ENCODE measurements around the gene MORF4L1.
"Not testable (repeated sequence)": the region's sequence is repeated elsewhere in the genome, so short reads cannot be mapped to it uniquely, and the experiment has no call there.

Gene MORF4L1

GRCh38 chr15:78902281-78903032 lies 29.8 kb downstream of the MORF4L1 start:
- not testable (repeated sequence) for DNase-seq (ENCODE audit: low read depth)

- no peak for DNase-seq (ENCODE audit: low read depth)
Measured at GRCh38 chr15:78904599-78905358, 32.1 kb downstream of the MORF4L1 start.

DNA sequence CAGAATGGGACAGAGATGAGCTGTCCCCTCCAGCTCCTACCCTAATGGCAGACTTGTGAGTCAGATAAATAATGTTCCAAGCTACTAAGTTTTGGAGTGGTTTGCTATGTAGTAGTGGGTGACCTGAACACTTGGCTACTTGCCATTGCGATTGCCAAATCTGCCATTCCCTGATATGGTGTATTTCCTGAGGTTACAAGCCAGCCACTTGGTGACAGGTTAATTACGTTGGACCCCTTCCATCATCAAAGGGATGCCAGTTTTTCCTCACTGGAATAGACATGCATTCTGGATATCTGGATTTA lies 33.6 kb downstream of the MORF4L1 start:
- no peak for DNase-seq (ENCODE audit: low read depth)

DNA sequence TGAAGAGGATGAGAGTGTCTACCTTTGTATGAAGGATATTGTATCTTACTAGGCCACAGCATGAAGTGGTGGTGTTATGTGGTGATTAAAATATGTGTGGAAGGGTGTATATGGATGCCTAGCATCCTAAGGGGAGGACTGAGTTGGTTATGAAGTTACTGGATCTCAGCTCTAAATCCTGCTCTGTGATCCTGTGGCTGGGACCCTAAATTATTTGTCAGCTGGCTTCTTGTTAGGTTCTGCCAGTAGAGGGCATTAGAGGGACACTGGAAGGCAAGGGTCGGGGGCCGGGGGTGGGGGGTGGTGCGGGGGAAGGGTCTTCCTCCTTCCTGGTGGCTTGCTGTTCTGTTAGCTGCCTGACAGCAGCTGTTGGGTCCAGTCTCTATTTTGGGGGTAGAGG lies 34.9 kb downstream of the MORF4L1 start:
- no peak for DNase-seq (ENCODE audit: low read depth)

GRCh38 chr15:78909160-78909695 lies 36.5 kb downstream of the MORF4L1 start:
- no peak for DNase-seq (ENCODE audit: low read depth)

- DNase-seq (ENCODE audit: low read depth), result no peak
Measured at GRCh38 chr15:78909791-78910228, 37.1 kb downstream of the MORF4L1 start.

- no peak for DNase-seq (ENCODE audit: low read depth)
Measured at GRCh38 chr15:78910271-78910670, 37.6 kb downstream of the MORF4L1 start.

- no peak for DNase-seq (ENCODE audit: low read depth)
Measured at GRCh38 chr15:78912316-78912715, 39.6 kb downstream of the MORF4L1 start.

GRCh38 chr15:78913012-78913411 lies 40.3 kb downstream of the MORF4L1 start:
- DNase-seq (ENCODE audit: low read depth), result no peak

DNA sequence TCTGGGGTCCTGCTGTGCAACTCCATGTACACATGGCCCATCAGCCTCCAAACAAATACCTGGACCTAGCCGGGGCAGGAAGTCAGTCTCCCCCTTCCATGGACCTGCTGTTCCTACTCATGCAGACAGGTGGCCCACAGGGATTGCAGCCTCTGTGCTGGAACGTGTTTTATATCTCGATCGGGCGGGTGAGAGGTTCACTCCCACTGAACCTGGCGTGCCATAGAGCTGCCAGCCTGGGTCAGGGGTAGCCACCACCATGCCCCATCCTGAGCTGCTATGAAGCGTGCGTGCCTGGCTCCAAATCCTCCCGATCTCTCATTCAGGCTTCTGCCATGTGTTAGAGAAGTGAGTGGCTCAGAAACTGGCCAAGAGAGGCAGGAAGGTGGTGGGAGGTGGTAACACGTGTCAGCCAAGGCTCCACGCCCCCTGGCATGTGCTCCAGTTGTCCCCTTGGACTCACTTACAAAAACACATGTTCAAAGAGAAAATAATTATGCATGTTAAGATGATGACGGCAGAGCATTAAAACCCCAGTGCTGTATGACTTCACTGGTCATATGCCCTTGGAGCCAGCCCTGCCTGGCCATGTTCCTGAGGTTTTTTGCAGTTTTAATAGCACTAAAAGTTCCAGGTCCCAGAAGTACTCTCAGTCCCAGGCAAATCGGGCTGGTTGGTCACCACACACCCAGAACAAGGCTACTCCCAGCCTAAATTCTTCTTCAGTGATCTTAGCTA lies 41.5 kb downstream of the MORF4L1 start:
- no peak for DNase-seq (ENCODE audit: low read depth)

GRCh38 chr15:78915341-78916087 lies 42.8 kb downstream of the MORF4L1 start:
- no peak for DNase-seq (ENCODE audit: low read depth)

DNA sequence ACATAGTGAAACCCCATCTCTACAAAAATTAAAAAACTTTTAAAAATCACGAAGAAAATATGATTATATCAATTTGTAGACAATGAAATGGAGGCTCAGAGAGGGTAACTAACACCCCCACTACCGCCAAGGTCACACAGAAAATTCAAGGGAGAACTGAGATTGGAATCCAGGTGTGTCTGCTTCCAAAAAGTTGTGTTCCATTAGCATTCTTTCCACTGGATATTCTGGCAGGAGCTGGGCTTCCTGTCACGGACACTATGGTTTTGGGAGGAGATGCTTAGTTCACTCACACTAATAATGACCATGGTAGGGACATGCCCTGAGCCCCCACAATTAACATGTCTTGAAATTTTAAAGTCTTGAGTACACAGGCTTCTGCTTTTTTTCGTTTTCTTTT lies 43.4 kb downstream of the MORF4L1 start:
- DNase-seq (ENCODE audit: low read depth), result no peak

DNA sequence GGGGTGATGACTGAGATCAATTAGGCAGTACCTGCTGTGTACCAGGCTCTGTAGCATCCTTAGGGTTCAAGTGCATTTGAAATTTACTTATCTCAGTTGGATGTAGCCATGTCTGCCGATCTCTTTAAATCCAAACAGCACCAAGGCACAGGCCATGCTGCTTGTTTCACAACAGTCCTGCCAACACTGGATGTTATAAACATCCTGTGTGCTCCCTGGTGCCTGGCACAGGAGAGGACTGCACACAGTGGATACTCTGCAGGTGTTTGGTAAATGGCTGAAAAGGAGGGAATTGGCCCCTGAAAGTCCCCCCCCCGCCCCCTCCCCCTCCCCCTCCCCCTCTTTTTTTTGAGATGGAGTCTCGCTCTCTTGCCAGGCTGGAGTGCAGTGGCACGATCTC lies 45.2 kb downstream of the MORF4L1 start:
- DNase-seq (ENCODE audit: low read depth), result no peak

DNA sequence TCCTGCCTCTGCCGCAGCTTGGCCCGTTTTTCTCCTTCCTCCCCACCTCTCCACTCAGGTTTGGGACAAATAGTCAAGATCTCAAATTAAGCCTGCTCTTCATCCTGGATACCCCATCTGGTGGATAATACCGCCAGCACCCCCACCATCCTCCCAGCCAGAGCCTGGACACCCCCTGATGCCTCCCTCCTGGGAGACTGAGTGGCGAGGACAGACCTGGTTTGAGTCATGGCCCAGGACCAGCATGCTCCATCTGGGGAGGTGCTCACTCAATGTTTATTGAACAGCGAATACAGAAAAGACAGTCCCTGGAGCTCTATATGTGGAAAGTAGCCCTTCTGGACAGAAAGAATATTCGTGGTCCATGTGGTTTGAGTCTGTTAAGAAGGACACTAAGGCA lies 48.8 kb downstream of the MORF4L1 start:
- no peak for DNase-seq (ENCODE audit: low read depth)

DNA sequence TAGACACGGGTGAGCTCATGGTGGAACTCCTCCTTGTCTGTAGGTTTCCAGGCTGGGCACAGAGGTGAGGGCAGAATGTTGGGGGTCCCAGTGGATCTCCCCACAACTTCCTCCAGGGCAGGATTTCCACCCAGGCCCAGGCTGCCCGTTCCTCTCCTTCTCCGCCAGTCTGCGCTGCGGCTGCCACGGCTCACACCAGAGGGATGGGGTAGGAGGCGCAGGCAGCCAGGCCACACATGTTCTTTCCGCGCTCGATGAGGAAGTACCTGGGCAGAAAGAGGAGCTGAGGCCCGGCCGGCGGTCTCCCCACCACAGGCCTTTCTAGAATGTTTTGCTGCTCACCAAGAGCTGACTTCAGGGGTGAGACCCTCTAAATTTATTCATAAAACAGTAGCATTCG lies 49.2 kb downstream of the MORF4L1 start:
- DNase-seq (ENCODE audit: low read depth), result no peak

- no peak for DNase-seq (ENCODE audit: low read depth)
Measured at GRCh38 chr15:78922527-78922926, 49.8 kb downstream of the MORF4L1 start.

GRCh38 chr15:78923015-78923414 lies 50.3 kb downstream of the MORF4L1 start:
- DNase-seq (ENCODE audit: low read depth), result no peak

GRCh38 chr15:78923480-78924360 lies 51.0 kb downstream of the MORF4L1 start:
- DNase-seq (ENCODE audit: low read depth), result no peak

DNA sequence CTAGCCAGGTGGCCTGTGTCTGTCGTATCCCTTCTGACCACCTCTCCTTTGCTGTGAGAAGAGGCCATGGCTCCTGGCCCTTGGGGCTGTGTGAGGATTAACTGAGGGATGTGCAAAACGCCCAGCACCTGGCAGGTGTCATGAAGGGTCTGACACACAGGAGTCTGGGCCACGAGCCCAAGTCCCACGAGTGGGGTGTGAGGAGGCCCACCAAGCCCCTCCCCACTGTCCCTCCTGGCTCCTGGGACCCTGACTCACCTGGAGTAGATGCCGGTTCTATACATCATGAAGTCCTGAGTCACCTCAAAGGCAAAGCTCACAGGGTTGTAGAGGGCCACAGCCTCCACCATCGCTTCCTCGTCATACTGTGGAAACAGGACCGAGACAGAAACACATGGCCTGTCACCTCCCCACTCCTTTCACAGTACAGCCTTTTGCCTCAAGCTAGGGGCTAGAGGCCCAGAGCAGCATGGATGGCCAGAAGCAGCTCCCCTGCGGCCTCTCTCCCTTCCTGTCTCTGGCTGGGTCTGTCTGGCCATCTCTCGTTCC lies 52.5 kb downstream of the MORF4L1 start:
- no peak for DNase-seq (ENCODE audit: low read depth)

DNA sequence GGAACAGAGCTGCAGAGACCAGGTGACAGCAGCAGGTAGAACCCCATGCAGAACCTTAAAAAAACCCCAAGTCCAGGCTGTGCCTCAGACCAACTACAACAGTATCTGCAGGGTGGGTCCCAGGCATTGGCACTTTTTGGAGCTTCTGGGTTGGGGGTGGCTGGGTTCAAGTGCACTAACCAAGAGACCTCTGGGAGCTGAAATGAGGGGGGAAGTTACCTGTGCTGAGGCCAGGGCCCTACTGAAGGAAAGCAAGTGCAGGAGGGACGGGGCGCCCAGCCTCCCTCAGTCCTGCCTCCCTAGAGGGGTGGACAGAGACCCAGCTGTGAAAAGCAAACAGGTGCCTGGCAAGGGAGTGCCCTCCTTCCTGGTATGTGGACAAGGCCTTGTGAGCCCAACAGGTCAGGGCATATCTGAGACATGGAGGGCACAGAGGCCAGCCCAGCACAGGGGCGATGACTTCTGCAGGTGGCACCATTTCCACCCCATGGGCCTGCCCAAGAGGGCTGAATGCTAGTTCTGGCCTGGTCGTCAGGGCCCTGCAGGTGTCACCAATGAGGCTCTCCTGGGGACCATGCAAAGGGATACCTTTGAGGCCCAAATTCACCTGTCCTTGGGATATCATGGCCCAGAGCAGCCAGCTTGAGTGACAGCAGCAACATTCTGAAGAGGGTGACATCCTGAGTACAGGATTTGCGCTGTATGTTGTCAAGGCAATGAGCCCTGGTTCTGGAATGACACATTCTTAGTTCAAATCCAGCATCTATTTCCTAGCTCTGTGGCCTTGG lies 53.5 kb downstream of the MORF4L1 start:
- DNase-seq (ENCODE audit: low read depth), result no peak

Data from stimulated activated CD8-positive, alpha-beta memory T cell treated with anti-CD3 and anti-CD28 coated beads, Interleukin-15, amount 100 ng/mL, for 24 hours (primary cell).